HG03432 (cell line): ENCODE data around the gene ZDHHC20.
A peak's percentile ranks its signal among the peaks of the same experiment; 100 is the strongest.

ENCODE experiments used
- ATAC-seq: cut with Tn5 transposase; IDR thresholded peaks from one replicate; pipeline ENCODE4 v1.9.1; 2021; ENCODE audit warnings: mild to moderate bottlenecking, moderate library complexity; ENCODE audit not compliant: unreplicated experiment

Gene ZDHHC20

DNA sequence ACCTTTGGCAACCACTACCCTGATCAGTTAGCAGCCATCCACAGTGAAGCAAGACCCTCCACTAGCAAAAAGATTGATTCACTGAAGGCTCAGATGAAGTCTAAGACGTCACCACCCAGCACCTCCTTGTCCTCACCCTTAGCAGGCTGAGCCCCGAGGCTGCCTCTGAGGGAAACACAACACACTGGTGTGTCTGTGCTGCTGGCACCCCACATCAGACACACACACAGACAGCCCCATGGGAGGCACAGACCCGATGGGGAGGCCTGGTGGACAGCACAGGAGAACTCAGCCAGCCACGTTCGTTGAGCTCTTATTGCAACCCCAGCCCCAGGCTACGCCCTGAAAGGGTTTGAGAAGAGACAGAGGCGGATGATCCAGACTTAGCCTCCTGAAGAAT lies 94.7 kb downstream of the ZDHHC20 start:
- no peak for ATAC-seq

DNA sequence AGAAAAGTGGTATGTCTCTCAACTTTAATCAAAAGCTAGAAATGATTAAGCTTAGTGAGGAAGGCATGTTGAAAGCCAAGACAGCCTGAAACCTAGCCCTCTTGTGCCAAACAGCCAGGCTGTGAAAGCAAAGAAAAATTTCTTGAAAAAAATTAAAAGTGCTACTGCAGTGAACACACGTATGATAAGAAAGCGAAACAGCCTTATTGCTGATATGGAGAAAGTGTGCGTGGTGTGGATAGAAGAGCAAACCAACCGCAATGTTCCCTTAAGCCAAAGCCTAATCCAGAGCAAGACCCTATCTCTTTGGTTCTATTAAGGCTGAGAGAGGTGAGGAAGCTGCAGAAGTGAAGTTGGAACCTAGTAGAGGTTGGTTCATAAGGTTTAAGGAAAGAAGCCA lies 96.4 kb downstream of the ZDHHC20 start:
- no peak for ATAC-seq

DNA sequence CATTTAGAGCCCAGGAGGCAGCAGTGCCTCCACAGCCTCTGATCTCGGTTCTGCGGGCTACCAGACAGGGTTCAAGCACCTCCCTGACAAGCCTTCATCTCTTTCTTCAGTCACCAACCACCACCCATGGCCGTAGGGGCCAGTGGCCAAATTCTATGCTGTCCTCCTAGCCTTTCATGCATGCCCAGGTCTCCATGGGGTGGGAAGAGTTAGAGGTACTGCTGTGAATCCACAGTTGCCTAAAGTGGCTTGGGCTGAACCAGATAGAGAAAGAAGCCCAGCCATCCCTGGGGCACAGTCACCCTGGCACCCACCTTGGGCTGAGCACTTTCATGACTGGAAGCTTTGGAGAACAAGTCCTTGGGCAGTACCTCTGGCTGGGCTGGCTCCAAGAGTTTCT lies 97.4 kb downstream of the ZDHHC20 start:
- ATAC-seq = no peak

DNA sequence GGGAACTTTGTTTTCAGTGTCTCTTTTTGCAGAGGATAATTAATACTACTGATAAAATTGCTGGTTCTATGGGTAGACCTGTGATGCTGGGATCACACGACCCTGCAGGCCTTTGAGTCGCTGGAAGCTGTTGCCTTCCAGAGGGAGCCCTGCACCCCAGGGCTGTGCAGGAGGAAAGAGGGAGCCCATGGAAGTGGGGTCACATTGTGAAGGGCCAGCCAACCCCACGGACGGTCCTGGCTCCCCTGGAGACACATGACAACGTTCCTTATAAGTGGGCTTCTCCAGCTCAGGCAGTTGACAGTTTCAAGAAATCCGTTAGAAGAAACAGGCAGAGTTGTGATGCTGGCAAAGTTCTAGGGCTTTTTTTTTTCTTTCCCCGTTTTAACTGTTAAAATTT lies 98.0 kb downstream of the ZDHHC20 start:
- ATAC-seq = no peak

DNA sequence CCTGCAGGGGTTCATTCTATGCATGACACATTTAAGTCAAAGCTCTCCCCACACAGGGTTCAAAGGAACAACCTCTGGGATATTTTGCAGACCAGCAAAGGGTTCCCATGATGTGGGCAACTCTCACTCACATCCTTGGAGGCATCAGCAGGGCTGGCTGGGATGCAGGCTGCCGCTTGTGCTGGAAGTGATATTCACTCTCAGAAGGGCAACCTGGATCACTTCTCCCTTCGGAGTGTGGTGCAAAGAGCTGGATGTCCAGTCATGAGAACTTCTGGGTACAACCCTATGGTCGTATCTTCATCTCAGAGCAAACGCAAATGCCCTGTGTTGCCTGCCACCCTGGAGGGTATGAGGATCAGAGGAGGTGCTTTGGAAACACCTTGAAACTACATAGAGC lies 98.6 kb downstream of the ZDHHC20 start:
- ATAC-seq = no peak

DNA sequence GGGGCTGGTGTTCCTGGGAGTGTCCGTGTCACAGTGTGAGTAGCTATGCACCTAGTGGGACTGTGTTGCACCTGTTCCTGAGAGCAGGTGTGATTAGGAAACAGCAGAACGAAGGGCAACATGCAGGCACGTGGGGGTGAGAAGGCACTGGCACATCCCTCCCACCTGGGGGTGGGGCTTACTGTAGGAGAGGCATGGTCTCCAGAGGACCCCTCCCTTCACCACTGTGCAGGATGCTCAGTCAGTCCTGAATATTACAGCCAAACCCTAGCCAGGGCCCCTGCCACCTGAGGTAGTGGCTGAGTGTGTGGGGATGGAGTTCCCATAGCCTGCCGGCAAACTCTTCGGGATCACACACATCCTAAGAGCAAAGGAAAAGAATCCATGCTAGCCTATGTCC lies 99.2 kb downstream of the ZDHHC20 start:
- ATAC-seq = no peak

DNA sequence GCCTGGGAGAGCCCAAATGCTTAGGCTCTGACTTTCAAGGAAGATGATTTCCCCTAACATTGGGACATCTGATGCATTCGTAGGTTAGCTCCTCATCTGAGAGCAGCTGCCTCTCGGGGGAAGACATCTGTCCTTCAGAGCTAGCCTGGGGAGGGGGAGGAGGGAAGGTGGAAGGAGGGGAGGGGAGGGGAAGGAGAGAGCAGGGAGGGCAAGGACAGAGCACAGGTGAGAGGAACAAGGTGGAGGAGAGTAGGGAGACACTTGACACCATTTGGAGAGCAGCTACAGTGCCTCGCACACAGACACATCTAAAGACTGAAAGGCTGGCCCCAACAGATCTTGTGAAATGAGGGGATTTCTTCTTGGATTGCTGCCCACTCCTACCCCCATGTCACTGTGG lies 103.8 kb downstream of the ZDHHC20 start:
- ATAC-seq = no peak

DNA sequence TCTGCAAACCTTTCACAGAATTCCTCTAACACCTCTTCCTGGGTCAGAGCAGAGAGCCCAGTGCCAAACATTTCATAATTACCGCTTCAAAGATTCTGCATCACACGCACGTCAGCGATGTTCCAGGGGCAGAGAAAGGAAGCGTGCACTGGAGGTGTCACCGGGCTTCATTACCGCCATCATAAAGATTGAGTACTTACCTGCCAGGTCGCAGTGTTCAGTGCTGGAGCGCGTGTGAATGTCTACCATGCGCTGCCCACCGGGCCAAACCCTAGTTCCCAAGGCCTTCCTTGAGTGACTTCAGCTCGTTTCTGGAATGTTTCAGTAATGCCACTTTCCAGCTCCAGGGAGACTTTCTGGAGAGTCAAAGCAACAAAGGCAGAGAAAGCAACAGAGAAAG lies 104.4 kb downstream of the ZDHHC20 start:
- no peak for ATAC-seq

DNA sequence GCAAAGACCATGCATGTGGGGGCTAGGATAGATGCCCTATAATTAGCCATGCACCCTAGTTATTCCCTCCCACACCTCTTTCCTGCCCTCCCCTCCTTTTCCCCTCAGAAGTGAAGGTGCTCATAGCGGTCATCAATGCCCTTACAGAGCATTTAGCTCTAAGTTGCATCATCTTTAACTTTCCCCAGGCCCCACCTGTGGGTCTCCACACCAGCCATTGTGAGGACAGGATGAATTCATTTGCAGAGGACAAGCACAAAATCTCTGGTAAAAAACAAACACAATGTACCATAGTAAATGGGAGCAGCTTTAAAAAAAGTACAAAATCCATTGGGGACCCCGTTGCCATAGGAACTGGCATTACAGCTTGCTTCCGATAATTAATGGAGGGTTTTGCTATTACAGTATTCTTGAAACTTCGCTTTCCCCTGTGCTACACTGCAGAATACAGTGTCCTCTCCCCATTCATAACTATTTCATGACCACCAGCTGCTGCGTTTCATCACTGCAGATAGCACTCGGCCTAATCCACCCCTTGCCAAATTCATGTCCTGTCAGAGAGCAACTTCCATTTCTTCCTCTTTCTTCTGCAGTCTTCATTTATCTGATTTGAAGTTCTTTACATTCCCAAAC lies 110.5 kb downstream of the ZDHHC20 start:
- no peak for ATAC-seq

DNA sequence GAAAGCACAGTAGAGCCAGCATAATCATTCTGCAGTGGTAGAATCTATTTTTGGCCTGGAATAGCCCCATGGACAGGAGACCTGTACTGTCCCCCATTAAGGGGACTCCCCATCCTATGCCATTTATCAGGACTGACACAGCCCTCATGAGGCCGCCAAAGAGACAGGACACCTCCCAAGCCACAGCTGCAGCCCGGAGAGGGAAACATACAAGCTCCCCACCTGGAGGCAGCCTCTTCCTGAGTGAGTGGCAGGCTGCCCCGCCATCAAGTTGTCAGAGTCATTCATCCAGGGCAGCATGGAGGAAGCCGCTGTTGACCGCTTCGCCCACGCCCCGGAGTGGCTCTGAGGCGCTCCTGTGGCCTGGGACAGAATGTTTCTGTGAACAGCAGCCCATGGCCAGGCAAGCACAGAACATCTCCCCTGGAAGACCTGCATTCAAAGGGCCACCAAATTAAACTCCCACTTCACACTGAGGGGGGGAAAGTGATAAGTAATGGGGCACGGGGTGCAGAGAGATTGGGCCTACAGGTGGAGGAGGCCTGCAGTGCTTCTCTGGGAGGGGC lies 111.3 kb downstream of the ZDHHC20 start:
- no peak for ATAC-seq

DNA sequence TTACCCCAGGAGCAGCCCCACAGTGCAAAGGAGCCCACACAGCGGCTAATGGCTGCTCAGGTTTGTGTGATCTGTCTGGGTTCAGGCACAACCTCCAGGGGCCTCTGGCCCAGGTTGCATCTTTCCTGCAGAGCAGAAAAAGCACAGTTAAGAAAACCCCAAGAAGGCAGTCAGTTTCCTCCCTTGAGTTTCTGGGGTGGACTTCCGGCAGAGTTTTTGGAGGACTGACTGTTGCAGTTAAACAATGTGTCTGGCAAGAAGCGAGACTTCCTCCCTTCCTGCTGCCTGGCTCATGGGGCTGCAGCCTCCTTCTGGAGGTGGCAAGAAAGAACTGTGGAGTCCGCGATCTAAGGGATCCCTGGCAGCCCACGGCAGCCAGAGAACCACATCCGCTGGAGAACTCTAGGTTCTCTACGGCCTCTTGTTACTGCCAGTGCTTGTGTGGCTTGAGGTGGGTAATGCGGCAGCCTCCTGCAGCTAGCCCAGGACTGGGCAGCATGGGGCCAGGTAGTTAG lies 114.4 kb downstream of the ZDHHC20 start:
- ATAC-seq = peak; percentile 68

DNA sequence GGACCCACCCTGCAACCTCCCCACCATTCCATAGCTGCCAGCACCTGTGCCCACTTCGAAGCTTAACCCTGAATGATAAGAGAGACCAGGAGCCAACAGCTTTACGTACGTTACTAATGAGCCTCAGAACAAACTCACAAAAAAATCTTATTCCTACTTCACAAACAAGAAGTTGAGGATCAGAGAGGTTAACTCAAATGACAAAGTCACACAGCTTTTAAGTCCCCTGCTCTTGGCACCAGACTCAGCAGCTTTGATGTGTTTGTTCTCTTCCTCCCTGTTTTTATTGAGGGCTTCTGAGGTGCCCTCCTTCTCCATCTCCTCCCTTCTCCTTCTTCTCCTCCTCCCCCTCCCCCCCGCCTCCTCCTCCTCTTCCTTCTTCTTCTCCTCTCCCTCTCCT lies 115.4 kb downstream of the ZDHHC20 start:
- ATAC-seq = no peak

DNA sequence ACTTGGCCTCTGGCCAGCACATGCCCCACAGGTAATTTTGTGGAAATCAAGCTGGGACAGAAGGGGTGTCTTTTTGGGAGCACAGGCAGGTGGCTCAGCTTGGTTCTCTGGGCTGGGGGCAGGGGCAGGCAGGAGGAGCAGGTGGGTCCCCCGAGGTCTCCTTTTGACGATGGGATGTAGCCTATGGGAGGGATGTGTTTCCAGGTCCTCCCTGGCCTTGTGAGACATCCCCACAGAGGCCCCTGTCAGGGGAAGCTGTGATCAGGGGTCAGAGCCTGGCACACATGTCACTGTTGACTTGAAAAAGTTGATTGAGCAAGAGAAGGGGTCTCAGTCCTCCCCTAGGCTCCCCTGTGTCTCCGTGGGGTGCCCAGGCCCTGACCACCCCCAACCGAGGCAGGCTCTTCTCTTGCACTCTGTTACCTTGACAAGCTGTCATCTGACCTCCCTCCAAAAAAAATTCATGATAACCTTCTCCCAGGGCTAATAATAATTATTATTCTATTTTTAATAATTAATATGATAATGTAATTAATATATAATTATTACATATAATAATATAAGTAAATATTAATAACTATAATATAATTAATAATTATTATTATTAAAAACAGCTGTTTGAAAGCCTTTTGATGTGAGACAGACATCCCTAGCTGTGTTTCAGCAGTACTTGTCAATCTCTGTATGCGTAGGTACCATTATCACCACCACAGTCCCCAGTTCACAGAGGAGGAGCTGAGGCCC lies 116.2 kb downstream of the ZDHHC20 start:
- ATAC-seq = no peak

DNA sequence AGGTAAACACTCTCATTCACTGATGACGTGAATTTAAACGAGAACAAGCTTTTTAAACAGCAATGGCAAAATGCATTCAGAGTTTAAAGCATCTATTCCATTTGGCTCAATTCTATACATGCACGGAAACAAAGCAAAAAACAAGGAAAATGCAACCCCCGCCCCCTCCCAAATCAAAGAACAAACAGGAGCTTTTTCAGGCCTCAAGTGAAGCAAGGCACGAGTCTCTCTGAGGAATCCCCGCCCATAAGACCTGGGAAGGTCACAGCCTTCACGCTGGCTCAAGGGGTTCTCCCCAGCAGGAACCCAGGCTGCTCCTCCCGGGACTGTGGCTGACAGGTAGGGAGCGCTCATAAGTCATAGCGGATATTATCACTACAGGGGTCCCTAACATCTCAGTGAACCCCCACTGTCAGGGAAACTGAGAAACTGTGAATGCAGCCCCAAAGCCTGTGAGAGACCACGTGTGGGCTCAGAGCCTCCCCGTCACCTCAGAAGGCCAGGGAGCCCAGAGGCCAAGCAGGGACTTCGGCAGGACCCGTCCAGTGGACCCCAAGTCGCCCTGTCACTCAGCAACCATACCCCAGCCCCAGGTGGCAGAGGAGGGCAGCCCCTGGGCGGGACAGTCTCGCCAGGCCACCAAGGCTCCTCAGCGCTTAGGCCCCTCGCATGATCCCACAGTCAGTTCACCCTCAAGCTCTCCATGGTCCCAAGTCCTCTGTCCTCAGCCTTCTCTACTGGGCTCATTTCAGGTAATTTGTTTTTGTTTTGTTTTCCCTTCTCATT lies 117.3 kb downstream of the ZDHHC20 start:
- no peak for ATAC-seq

DNA sequence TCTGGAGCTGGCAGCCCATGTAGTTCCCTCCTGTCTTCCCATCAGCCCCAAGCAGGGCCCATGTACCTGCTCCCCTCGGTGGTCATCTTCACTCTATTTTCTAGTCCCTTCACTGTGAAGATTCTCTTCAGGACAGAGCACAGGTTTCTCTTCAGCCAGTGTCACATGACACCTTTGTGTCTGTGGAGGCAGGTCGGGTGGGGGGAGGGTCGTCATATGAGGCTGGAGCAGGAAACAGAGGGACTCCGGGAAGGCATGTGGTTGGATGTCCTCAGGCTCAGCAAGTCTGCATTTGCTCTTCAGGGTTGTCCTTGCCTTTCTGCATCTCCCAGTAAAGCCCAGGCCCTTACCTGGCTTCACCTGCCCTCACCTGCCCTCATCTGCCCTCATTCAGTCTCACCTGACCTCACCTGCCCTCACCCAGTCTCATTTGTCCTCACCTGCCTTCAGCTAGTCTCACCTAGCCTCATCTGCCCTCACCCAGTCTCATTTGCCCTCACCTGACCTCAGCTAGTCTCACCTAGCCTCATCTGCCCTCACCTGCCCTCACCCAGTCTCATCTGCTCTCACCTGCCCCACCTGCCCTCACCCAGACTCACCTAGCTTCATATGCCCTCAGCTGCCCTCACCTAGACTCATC lies 120.3 kb downstream of the ZDHHC20 start:
- ATAC-seq = no peak

DNA sequence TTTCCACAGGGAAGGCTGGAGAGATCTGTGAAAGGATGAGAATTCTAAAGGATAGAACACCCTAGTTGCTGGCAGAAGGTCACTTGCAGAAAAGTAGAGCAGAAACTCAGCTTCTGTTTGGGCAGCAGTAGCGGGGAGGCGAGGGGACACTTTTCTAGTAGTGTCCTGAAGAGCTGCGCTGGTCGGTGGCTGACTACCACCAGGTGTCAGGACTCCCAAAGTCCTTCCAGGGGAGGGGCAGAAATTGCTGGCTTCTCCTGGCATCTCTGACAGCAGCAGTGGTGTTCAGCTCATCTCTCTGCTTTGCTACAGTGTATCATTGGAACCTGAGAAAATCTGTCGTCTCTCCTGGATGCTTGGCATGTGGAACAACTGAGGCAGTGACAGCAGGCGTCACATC lies 120.9 kb downstream of the ZDHHC20 start:
- ATAC-seq = no peak

DNA sequence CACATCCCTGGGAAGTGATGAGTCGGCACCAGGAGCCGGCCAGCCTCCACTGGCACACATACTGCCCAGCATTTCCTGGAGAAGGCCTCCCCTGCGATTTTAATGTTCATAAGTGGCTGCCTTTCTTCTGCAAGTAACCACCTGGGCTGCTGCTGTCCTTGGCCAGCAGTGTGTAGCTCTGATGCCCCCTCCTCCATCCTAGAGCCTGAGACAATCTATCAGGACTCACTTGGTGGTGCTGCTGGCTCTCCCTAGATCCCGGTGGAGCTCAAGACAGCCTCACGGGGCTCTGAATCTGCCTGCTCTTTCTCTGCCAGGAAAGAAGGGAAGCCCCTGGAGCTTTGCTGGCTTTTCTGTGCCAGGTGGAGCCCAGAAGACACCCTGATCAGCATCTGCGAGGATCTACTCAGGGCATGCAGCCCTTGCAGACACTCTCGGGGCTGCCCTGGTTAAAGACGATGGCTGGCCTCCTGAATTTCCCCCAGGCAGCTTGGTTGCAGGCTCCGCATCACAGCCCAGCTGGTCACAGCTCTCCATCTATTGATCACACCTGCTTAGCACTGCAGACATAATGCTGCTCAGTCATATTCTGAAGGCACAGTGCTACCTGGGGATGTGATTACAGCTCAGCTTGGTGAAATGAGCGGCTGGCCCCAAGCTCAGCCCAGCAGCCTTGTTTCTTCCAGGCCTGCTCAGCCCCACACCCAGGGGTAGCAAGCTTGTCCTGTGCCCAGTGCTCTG lies 122.3 kb downstream of the ZDHHC20 start:
- no peak for ATAC-seq

DNA sequence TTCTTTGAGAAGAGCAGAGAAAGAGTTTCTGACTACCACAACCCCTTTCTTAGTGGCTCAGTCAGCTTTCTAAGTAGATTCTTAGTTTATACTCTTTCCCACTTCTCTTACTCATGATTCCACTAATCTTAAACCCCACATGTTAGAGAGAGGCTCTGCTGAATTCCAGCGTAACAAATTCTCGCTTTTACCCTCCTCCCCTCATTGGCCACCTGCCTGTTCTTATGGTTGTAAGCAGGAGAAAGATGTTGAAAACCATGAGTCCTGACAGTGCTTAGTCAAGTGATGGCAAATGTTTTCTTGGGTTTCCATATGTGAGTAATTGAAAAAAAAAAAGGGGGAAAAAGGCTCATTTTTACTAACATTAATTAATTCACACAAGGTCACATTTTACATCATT lies 125.9 kb downstream of the ZDHHC20 start:
- ATAC-seq = no peak

DNA sequence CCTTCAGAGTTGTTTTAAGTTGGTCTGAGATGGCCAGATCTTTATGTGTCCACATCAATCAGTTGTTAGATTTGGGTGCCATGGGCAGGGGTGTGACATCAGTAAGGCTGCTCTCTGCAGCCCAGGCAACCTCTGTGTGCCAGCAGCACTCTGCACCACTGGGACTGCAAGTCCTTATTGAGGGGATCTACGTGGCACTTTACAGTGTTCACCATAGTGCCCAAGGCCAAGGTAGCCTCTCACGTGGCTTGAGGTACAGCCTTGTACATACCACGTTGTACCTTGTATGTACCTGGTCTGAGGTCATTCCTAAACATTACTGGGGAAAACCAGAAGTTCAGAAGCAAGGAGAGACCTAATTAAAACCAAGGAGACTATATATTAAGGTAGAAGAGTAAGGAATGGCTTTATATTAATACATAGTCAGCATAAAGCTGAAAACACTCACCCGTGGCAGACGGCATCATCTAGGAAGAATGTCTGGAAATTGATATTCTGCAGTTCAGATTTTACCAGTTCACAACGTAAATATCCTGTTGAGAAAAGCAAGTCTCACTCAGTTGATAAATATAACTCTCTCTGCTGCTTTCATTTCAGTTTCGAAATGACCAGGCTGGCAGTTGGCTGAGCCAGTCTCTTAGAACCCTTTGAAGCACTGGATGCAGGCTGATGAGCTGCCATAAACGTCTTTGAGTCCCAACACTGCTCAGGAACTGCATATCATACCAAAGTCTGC lies 128.8 kb downstream of the ZDHHC20 start:
- peak; percentile 83 for ATAC-seq
